ENCODE results near the gene SUFU.

- TF ChIP-seq POLR2A (IDR thresholded peaks at IDR 0.05) (peak in 1 of 2 donors; percentile 91), POLR2AphosphoS5 (IDR thresholded peaks at IDR 0.05; ENCODE audit: insufficient read depth in 1 of 2, low read depth in 1 of 2) (peak; percentile 93 to 94), CTCF (IDR thresholded peaks at IDR 0.05) (no peak)
Measured at GRCh38 chr10:102641880-102642735, 138.3 kb downstream of the SUFU start.

Measured in vagina (tissue), 2 donors.